HUES6 (cell line): Measurements from ENCODE around the gene AFF2.

Experiments used
- H3K27ac ChIP-seq: 2 replicates; pipeline ENCODE4 v1.7.0; 2013; ENCODE audit warnings: low read depth, mild to moderate bottlenecking, low read length, inconsistent platforms
- H3K27me3 ChIP-seq: 2 replicates; pipeline ENCODE4 v1.6.1; 2013; ENCODE audit warnings: low read length; ENCODE audit not compliant: control insufficient read depth, insufficient read depth
- H3K36me3 ChIP-seq: 2 replicates; pipeline ENCODE4 v1.6.1; 2013; ENCODE audit warnings: low read length; ENCODE audit not compliant: control insufficient read depth, insufficient read depth
- H3K4me1 ChIP-seq: 2 replicates; pipeline ENCODE4 v1.6.1; 2013; ENCODE audit warnings: low read length; ENCODE audit not compliant: control insufficient read depth, insufficient read depth
- H3K4me3 ChIP-seq: 2 replicates; pipeline ENCODE4 v1.5.1; 2013; ENCODE audit warnings: low read depth, low read length
- H3K9ac ChIP-seq: one replicate; pipeline ENCODE4 v1.6.1; 2013; ENCODE audit warnings: mild to moderate bottlenecking, low read length
- H3K9me3 ChIP-seq: 2 replicates; pipeline ENCODE4 v1.6.1; 2013; ENCODE audit warnings: low read depth, low read length; ENCODE audit not compliant: control insufficient read depth, insufficient read depth

The AFF2 gene

GRCh38 chrX:149003863-149004660 lies 503.6 kb downstream of the AFF2 start:
- H3K9ac ChIP-seq: no peak overlapping the region
- H3K9me3 ChIP-seq: no peaks in the 10 kb centered on the region
- H3K36me3 ChIP-seq: no peaks in the 10 kb centered on the region
- H3K27ac ChIP-seq: no peak overlapping the region
- H3K4me3 ChIP-seq: no peak overlapping the region
- H3K4me1 ChIP-seq: no peaks in the 10 kb centered on the region
- H3K27me3 ChIP-seq: no peaks in the 10 kb centered on the region

GRCh38 chrX:149004936-149005335 lies 504.5 kb downstream of the AFF2 start:
- H3K27ac ChIP-seq: no peak overlapping the region
- H3K4me1 ChIP-seq: no peaks in the 10 kb centered on the region
- H3K4me3 ChIP-seq: no peak overlapping the region
- no peaks in the 10 kb centered on the region for H3K9me3 ChIP-seq
- no peaks in the 10 kb centered on the region for H3K27me3 ChIP-seq
- no peak overlapping the region for H3K9ac ChIP-seq
- no peaks in the 10 kb centered on the region for H3K36me3 ChIP-seq

DNA sequence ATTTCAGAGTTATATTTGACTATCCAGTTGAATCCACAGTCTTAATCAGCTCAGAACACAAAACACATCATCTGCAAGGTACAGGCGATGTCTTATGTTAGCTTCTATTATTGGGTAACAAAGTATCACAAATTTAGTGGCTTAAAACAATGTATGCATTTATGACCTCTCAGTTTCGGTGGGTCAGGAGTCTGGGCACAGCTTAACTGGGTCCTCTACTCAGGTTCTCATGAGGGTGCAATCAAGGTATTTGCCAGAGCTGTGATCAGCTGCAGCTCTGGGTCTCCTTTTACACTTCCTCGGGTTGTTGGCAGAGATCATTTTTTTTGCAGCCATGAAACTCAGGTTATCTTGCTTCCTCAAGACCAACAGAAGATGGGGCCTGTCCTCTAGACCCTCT lies 505.8 kb downstream of the AFF2 start:
- Histone ChIP-seq H3K9ac (no peak overlapping the region), H3K9me3 (no peaks in the 10 kb centered on the region), H3K27ac (no peak overlapping the region), H3K27me3 (no peaks in the 10 kb centered on the region), H3K36me3 (no peaks in the 10 kb centered on the region), H3K4me1 (no peaks in the 10 kb centered on the region), H3K4me3 (no peak overlapping the region)

DNA sequence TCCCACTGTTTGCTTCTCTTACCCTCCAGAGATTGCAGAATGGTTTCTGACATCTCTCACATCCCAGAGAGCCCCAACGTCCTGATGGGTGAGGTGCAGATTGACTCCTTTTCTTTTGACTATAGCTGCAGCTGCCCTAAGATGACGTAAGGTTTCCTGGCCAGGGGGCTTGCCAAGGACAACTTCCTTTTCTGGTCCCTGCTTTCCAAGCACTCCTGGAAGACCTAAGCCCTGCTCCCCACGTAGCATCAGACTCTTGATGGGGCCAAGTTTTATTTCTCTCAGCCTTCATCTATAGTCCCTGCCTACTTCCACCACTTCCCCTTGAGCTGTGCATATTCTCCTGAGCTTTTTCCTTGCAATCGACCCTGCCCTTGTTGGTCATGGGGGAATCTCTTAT lies 507.0 kb downstream of the AFF2 start:
- Histone ChIP-seq H3K4me3 (no peak overlapping the region), H3K9me3 (no peaks in the 10 kb centered on the region), H3K9ac (no peak overlapping the region), H3K4me1 (no peaks in the 10 kb centered on the region), H3K36me3 (no peaks in the 10 kb centered on the region), H3K27ac (no peak overlapping the region), H3K27me3 (no peaks in the 10 kb centered on the region)

- Histone ChIP-seq H3K27me3 (no peaks in the 10 kb centered on the region), H3K27ac (no peak overlapping the region), H3K9me3 (no peaks in the 10 kb centered on the region), H3K36me3 (no peaks in the 10 kb centered on the region), H3K4me3 (no peak overlapping the region), H3K4me1 (no peaks in the 10 kb centered on the region), H3K9ac (no peak overlapping the region)
Observed at GRCh38 chrX:149010013-149010852, 509.8 kb downstream of the AFF2 start.

DNA sequence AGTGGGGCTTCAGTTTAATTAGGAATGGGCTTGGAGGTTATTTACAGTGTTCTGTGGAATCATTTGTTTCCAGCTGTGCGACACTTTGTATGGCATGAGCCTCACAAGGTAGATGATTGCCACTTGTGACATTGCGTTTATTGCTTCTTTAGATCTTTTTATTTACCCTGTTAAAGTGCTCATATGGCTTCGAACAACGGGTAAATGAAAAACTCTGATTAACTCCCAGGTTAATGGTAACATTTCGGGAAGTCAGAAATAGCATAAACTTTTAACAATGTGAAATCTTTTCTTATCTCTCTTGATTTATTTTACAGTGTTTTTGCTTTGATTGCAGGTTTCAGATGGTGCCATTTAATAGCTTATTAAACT lies 510.4 kb downstream of the AFF2 start:
- no peaks in the 10 kb centered on the region for H3K36me3 ChIP-seq
- H3K4me1 ChIP-seq: no peaks in the 10 kb centered on the region
- no peaks in the 10 kb centered on the region for H3K27me3 ChIP-seq
- no peak overlapping the region for H3K9ac ChIP-seq
- H3K27ac ChIP-seq: no peak overlapping the region
- H3K4me3 ChIP-seq: no peak overlapping the region
- H3K9me3 ChIP-seq: no peaks in the 10 kb centered on the region

DNA sequence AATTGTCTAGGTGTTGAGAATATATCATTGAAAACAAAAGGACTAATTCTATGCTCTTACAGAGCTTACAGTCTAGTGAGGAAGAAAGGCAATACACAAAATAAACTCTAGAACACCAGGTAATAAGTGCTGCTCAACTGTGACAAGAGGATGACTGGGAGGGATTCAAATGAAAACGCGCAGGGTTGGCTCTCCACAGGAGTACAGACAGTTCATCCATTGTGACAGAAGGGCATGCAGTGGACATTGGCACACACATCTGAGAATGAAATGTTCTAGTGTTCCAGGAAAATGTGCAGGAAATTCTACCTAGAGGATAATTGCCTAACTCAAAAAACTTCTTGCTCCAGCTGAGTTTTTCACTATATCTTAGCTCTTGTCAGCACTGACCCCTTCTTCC lies 512.7 kb downstream of the AFF2 start:
- no peaks in the 10 kb centered on the region for H3K9me3 ChIP-seq
- H3K9ac ChIP-seq: no peak overlapping the region
- H3K27me3 ChIP-seq: no peaks in the 10 kb centered on the region

GRCh38 chrX:149021159-149021558 lies 520.7 kb downstream of the AFF2 start:
- no peak overlapping the region for H3K27ac ChIP-seq
- H3K27me3 ChIP-seq: no peaks in the 10 kb centered on the region; the same call in 1 of the 2 replicates
- peaks cover 17% of the 10 kb centered on the region for H3K9me3 ChIP-seq

More for the DNA sequence above, 512.7 kb downstream of the AFF2 start:
- Histone ChIP-seq H3K4me3 (no peak overlapping the region), H3K36me3 (no peaks in the 10 kb centered on the region), H3K4me1 (no peaks in the 10 kb centered on the region), H3K27ac (no peak overlapping the region)

GRCh38 chrX:149022485-149022884 lies 522.1 kb downstream of the AFF2 start:
- Histone ChIP-seq H3K27me3 (no peaks in the 10 kb centered on the region; the same call in 1 of the 2 replicates), H3K27ac (no peak overlapping the region), H3K9ac (no peak overlapping the region), H3K4me3 (no peak overlapping the region), H3K9me3 (peaks cover 17% of the 10 kb centered on the region), H3K36me3 (no peaks in the 10 kb centered on the region), H3K4me1 (no peaks in the 10 kb centered on the region)

More at GRCh38 chrX:149021159-149021558, 520.7 kb downstream of the AFF2 start:
- Histone ChIP-seq H3K36me3 (no peaks in the 10 kb centered on the region), H3K4me1 (no peaks in the 10 kb centered on the region), H3K9ac (no peak overlapping the region), H3K4me3 (no peak overlapping the region)

- H3K4me1 ChIP-seq: no peaks in the 10 kb centered on the region
- H3K27me3 ChIP-seq: no peaks in the 10 kb centered on the region
- no peak overlapping the region for H3K4me3 ChIP-seq
- H3K27ac ChIP-seq: no peak overlapping the region
- no peak overlapping the region for H3K9ac ChIP-seq
- no peaks in the 10 kb centered on the region for H3K36me3 ChIP-seq
- no peaks in the 10 kb centered on the region for H3K9me3 ChIP-seq
Observed at GRCh38 chrX:149032449-149032848, 532.0 kb downstream of the AFF2 start.

GRCh38 chrX:149036086-149036485 lies 535.7 kb downstream of the AFF2 start:
- no peak overlapping the region for H3K27ac ChIP-seq
- no peaks in the 10 kb centered on the region for H3K4me1 ChIP-seq
- no peaks in the 10 kb centered on the region for H3K9me3 ChIP-seq
- no peak overlapping the region for H3K9ac ChIP-seq
- no peak overlapping the region for H3K4me3 ChIP-seq
- no peaks in the 10 kb centered on the region; the same call in 1 of the 2 replicates for H3K27me3 ChIP-seq
- no peaks in the 10 kb centered on the region for H3K36me3 ChIP-seq
